Ishikawa (cell line): ENCODE measurements around the gene MAGI1.

Source experiments
- CEBPB ChIP-seq: IDR thresholded peaks from 2 replicates; pipeline ENCODE4 v1.6.1; 2012
- CREB1 ChIP-seq: IDR thresholded peaks from 2 replicates; pipeline ENCODE4 v1.6.1; 2012; ENCODE audit warnings: low read depth
- EP300 ChIP-seq: IDR thresholded peaks from 2 replicates; pipeline ENCODE4 v1.6.1; 2012; ENCODE audit warnings: borderline replicate concordance
- MAX ChIP-seq: IDR thresholded peaks from 2 replicates; pipeline ENCODE4 v1.6.1; 2012
- NFIC ChIP-seq: IDR thresholded peaks from 2 replicates; pipeline ENCODE4 v1.6.1; 2012
- RAD21 ChIP-seq: IDR thresholded peaks from 2 replicates; pipeline ENCODE4 v1.6.1; 2012; ENCODE audit warnings: low read depth
- REST ChIP-seq: IDR thresholded peaks from 2 replicates; pipeline ENCODE4 v1.6.1; 2012; ENCODE audit warnings: low read depth, mild to moderate bottlenecking
- TAF1 ChIP-seq: IDR thresholded peaks from 2 replicates; pipeline ENCODE4 v1.6.1; 2012; ENCODE audit warnings: low read depth, mild to moderate bottlenecking
- TEAD4 ChIP-seq: IDR thresholded peaks from 2 replicates; pipeline ENCODE4 v1.6.1; 2012
- USF1 ChIP-seq: IDR thresholded peaks from 2 replicates; pipeline ENCODE4 v1.6.1; 2012
- YY1 ChIP-seq: IDR thresholded peaks from 2 replicates; pipeline ENCODE4 v1.6.1; 2012; ENCODE audit warnings: low read depth
- ZBTB7A ChIP-seq: IDR thresholded peaks from 2 replicates; pipeline ENCODE4 v1.6.1; 2012; ENCODE audit warnings: low read depth

GRCh38 chr3:66029014-66029413, 9.7 kb downstream of the MAGI1 start:
- TF ChIP-seq YY1, result no peak
- TF ChIP-seq MAX, result no peak
- no peak for TF ChIP-seq NFIC
- TF ChIP-seq TEAD4, result no peak
- no peak for TF ChIP-seq TAF1
- no peak for TF ChIP-seq RAD21
- TF ChIP-seq EP300, result no peak
- no peak for TF ChIP-seq REST
- TF ChIP-seq CREB1, result no peak
- TF ChIP-seq USF1, result no peak
- TF ChIP-seq ZBTB7A, result no peak
- no peak for TF ChIP-seq CEBPB
